ENCODE data around the gene ZNF576. TPM values are rescaled to one million over a fixed set of nuclear protein-coding genes. Genes with fewer than 3 reads are reported as not detected.

ZNF576 gene
- total and polyA plus RNA-seq, 9 of the 15 experiments (the other 6 are each of a cell fraction or from before 2014, with no cell fraction given): 6.8 to 18.2 (median 12.2) TPM

GRCh38 chr19:43619262-43620060 lies 23.1 kb downstream of the ZNF576 start, which contains the start of gene ZNF428 (continued):
- no peak for TF ChIP-seq CLOCK (CRISPR knock-in tag; IDR thresholded peaks at IDR 0.05; ENCODE audit: borderline replicate concordance)
- TF ChIP-seq CBX1 (IDR thresholded peaks at IDR 0.05; ENCODE audit: low read depth): no peak
- TF ChIP-seq ETS2 (tag; IDR thresholded peaks at IDR 0.05; ENCODE audit: borderline replicate concordance, poor library complexity, severe bottlenecking): no peak
- TF ChIP-seq ZNF583 (CRISPR knock-in tag; IDR thresholded peaks at IDR 0.05): 0 out of 2 replicates have a peak, but pooled peaks have one; percentile 77
- TF ChIP-seq PRPF4 (IDR thresholded peaks at IDR 0.05; ENCODE audit: insufficient read depth, low read depth, low read length, poor library complexity, severe bottlenecking): no peak
- TF ChIP-seq THAP12 (CRISPR knock-in tag; IDR thresholded peaks at IDR 0.05): peak; percentile 26; the same call in 1 of the 2 replicates
- 0 out of 2 replicates have a peak, but pooled peaks have one; percentile 74 for TF ChIP-seq ZNF766 (CRISPR knock-in tag; conservative IDR thresholded peaks at IDR 0.05)
- no peak for TF ChIP-seq KAT8 (IDR thresholded peaks at IDR 0.05; ENCODE audit: low read depth)
- peak; percentile 71; the same call in 1 of the 2 replicates for TF ChIP-seq HIVEP1 (CRISPR knock-in tag; IDR thresholded peaks at IDR 0.05)
- no peak for TF ChIP-seq ZNF274 (IDR thresholded peaks at IDR 0.05; ENCODE audit: borderline replicate concordance, low read depth, low read length)
- TF ChIP-seq ZNF277 (CRISPR knock-in tag; IDR thresholded peaks at IDR 0.05; ENCODE audit: borderline replicate concordance): no peak
- TF ChIP-seq ZBED1 (IDR thresholded peaks at IDR 0.05): no peak
- TF ChIP-seq ZNF589 (CRISPR knock-in tag; IDR thresholded peaks at IDR 0.05; ENCODE audit: low read depth): peak; percentile 7; the same call in 1 of the 2 replicates
- no peak for TF ChIP-seq NR2C1 (IDR thresholded peaks at IDR 0.05)
- no peak for TF ChIP-seq NR2C1 (tag; IDR thresholded peaks at IDR 0.05)
- TF ChIP-seq NFIC (IDR thresholded peaks at IDR 0.05): 0 out of 2 replicates have a peak, but pooled peaks have one; percentile 9
- no peak for TF ChIP-seq NFYB (IDR thresholded peaks at IDR 0.05; ENCODE audit: extremely low read depth, insufficient read length)
- no peak for TF ChIP-seq MYC (IDR thresholded peaks at IDR 0.05; ENCODE audit: low read depth, low read length)
- TF ChIP-seq MYC (CRISPR knock-in tag; IDR thresholded peaks at IDR 0.05; ENCODE audit: borderline replicate concordance, low read depth): no peak
- no peak for TF ChIP-seq TCF3 (CRISPR knock-in tag; IDR thresholded peaks at IDR 0.05)
- no peak for TF ChIP-seq ZNF511 (CRISPR knock-in tag; IDR thresholded peaks at IDR 0.05)
- no peak for TF ChIP-seq SNRNP70 (optimal IDR thresholded peaks at IDR 0.05; ENCODE audit: low read depth, low read length)
